Measurements from ENCODE around the gene TXLNG.

The TXLNG gene

DNA sequence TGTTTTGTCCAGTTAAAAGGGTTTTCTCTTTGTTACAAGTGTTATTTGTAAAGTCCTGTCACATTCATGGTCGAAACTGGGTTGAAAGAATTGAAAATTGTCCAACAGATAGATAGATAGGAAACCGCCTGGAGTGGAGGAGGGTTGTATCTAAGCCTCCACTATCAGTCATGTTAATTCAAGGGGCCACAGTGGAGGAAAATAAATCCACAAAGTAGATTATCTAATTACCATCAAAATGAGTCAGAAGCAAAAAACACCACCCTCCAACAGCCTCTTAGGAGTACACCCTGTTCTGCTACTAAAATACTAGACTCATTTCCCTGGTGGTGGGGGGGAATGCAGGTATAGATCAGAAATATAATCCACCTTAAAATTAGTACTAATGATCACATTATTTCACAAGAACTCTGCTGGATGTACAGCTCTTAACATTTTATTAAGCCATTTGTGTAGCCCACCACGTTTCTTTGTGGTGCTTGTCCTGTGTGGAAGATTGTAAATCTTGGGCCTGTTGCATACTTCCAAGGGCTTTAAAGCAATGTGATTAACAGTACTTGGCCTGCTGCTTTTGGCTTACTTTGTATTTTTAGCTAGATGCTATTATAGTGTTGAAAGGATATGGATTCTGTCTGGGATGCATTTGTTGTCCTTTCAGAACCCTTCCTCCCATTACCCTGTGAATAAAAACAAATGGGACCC lies 57.1 kb downstream of the TXLNG start:
- H3K27ac ChIP-seq (ENCODE audit: extremely low read depth, low read depth, low read length) = no peak overlapping the region
- POLR2A ChIA-PET = no interaction called here
- H3K36me3 ChIP-seq (ENCODE audit: control insufficient read depth in 2 of 2, insufficient read depth in 1 of 2, low read length in 2 of 2) = peaks cover 67 to 87% of the 10 kb centered on the region in 2 experiments

GRCh38 chrX:16845686-16846085 lies 59.4 kb downstream of the TXLNG start:
- H3K36me3 ChIP-seq (ENCODE audit: control insufficient read depth in 2 of 2, insufficient read depth in 1 of 2, low read length in 2 of 2) = peaks cover 90 to 95% of the 10 kb centered on the region in 2 experiments
- ChIA-PET POLR2A (interaction anchor here (0.9 to 1.3 kb wide), 2 partner anchors 14 to 201 kb away, joined by 3 read pairs; no protein-coding TSS in a partner anchor), CTCF (interaction anchor here (0.5 to 1.3 kb wide), 5 partner anchors 8 to 62 kb away, joined by 3 to 5 read pairs (median 3); no protein-coding TSS in a partner anchor)
- TF ChIP-seq, protein P1, sequence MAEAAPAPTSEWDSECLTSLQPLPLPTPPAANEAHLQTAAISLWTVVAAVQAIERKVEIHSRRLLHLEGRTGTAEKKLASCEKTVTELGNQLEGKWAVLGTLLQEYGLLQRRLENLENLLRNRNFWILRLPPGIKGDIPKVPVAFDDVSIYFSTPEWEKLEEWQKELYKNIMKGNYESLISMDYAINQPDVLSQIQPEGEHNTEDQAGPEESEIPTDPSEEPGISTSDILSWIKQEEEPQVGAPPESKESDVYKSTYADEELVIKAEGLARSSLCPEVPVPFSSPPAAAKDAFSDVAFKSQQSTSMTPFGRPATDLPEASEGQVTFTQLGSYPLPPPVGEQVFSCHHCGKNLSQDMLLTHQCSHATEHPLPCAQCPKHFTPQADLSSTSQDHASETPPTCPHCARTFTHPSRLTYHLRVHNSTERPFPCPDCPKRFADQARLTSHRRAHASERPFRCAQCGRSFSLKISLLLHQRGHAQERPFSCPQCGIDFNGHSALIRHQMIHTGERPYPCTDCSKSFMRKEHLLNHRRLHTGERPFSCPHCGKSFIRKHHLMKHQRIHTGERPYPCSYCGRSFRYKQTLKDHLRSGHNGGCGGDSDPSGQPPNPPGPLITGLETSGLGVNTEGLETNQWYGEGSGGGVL (tag by site-specific recombination; IDR thresholded peaks at IDR 0.05) = no peak
- TF ChIP-seq KLF16 (tag by site-specific recombination; IDR thresholded peaks at IDR 0.05) (no peak), OSR2 (tag by site-specific recombination; IDR thresholded peaks at IDR 0.05) (no peak), ZNF626 (tag by site-specific recombination; IDR thresholded peaks at IDR 0.05) (no peak), EGR2 (tag by site-specific recombination; IDR thresholded peaks at IDR 0.05; ENCODE audit: low read depth) (no peak), ZNF18 (tag by site-specific recombination; IDR thresholded peaks at IDR 0.05) (no peak), ZNF621 (tag by site-specific recombination; IDR thresholded peaks at IDR 0.05) (no peak), ZNF184 (tag by site-specific recombination; IDR thresholded peaks at IDR 0.05) (no peak), ZNF521 (tag by site-specific recombination; IDR thresholded peaks at IDR 0.05) (no peak), SALL2 (tag by site-specific recombination; IDR thresholded peaks at IDR 0.05; ENCODE audit: borderline replicate concordance) (no peak), ZNF555 (tag by site-specific recombination; conservative IDR thresholded peaks at IDR 0.05) (no peak)

More for the DNA sequence above, 57.1 kb downstream of the TXLNG start:
- CTCF ChIA-PET = no interaction called here
- H3K9me3 ChIP-seq (ENCODE audit: control insufficient read depth, insufficient read depth, low read depth, low read length) = no peaks in the 10 kb centered on the region
- no peak for TF ChIP-seq KLF16 (tag by site-specific recombination; IDR thresholded peaks at IDR 0.05)
- no peak for TF ChIP-seq ZNF394 (tag by site-specific recombination; IDR thresholded peaks at IDR 0.05; ENCODE audit: borderline replicate concordance)
- TF ChIP-seq ZSCAN5A (tag by site-specific recombination; IDR thresholded peaks at IDR 0.05) = no peak
- TF ChIP-seq ZNF223 (tag by site-specific recombination; IDR thresholded peaks at IDR 0.05) = no peak
- no peak for TF ChIP-seq ZNF514 (tag by site-specific recombination; IDR thresholded peaks at IDR 0.05)
- TF ChIP-seq ZNF580 (tag by site-specific recombination; IDR thresholded peaks at IDR 0.05) = no peak
- TF ChIP-seq ZBTB20 (tag by site-specific recombination; IDR thresholded peaks at IDR 0.05) = no peak
- TF ChIP-seq, protein P2, sequence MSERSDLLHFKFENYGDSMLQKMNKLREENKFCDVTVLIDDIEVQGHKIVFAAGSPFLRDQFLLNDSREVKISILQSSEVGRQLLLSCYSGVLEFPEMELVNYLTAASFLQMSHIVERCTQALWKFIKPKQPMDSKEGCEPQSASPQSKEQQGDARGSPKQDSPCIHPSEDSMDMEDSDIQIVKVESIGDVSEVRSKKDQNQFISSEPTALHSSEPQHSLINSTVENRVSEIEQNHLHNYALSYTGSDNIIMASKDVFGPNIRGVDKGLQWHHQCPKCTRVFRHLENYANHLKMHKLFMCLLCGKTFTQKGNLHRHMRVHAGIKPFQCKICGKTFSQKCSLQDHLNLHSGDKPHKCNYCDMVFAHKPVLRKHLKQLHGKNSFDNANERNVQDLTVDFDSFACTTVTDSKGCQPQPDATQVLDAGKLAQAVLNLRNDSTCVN (tag by site-specific recombination; optimal IDR thresholded peaks at IDR 0.05) = no peak
- no peak for TF ChIP-seq ZNF239 (tag by site-specific recombination; IDR thresholded peaks at IDR 0.05)
- no peak for TF ChIP-seq MZF1 (tag by site-specific recombination; IDR thresholded peaks at IDR 0.05; ENCODE audit: borderline replicate concordance)
- TF ChIP-seq HOXD13 (CRISPR knock-in tag; IDR thresholded peaks at IDR 0.05; ENCODE audit: borderline replicate concordance) = no peak
- no peak for TF ChIP-seq HOXA7 (CRISPR knock-in tag; IDR thresholded peaks at IDR 0.05; ENCODE audit: borderline replicate concordance)
- TF ChIP-seq ZNF830 (tag by site-specific recombination; IDR thresholded peaks at IDR 0.05; ENCODE audit: low read depth) = no peak
- TF ChIP-seq, protein P3, sequence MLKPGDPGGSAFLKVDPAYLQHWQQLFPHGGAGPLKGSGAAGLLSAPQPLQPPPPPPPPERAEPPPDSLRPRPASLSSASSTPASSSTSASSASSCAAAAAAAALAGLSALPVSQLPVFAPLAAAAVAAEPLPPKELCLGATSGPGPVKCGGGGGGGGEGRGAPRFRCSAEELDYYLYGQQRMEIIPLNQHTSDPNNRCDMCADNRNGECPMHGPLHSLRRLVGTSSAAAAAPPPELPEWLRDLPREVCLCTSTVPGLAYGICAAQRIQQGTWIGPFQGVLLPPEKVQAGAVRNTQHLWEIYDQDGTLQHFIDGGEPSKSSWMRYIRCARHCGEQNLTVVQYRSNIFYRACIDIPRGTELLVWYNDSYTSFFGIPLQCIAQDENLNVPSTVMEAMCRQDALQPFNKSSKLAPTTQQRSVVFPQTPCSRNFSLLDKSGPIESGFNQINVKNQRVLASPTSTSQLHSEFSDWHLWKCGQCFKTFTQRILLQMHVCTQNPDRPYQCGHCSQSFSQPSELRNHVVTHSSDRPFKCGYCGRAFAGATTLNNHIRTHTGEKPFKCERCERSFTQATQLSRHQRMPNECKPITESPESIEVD (tag by site-specific recombination; IDR thresholded peaks at IDR 0.05) = peak; percentile 73
- TF ChIP-seq ZNF571 (tag by site-specific recombination; IDR thresholded peaks at IDR 0.05) = no peak
- peak; percentile 78 for TF ChIP-seq OSR2 (tag by site-specific recombination; IDR thresholded peaks at IDR 0.05)
- peak; percentile 79 for TF ChIP-seq SCRT2 (tag by site-specific recombination; IDR thresholded peaks at IDR 0.05)
- no peak for TF ChIP-seq BCL11A (tag by site-specific recombination; IDR thresholded peaks at IDR 0.05; ENCODE audit: low read depth)
- TF ChIP-seq ZNF155 (tag by site-specific recombination; IDR thresholded peaks at IDR 0.05) = no peak
- no peak for TF ChIP-seq PRDM1 (tag by site-specific recombination; IDR thresholded peaks at IDR 0.05)
- no peak for TF ChIP-seq ZNF777 (tag by site-specific recombination; IDR thresholded peaks at IDR 0.05; ENCODE audit: borderline replicate concordance)
- TF ChIP-seq ZNF791 (tag by site-specific recombination; IDR thresholded peaks at IDR 0.05) = no peak
- TF ChIP-seq ZNF544 (tag by site-specific recombination; IDR thresholded peaks at IDR 0.05) = no peak
- TF ChIP-seq ZNF23 (tag by site-specific recombination; IDR thresholded peaks at IDR 0.05; ENCODE audit: borderline replicate concordance) = no peak
- TF ChIP-seq ZNF600 (tag by site-specific recombination; IDR thresholded peaks at IDR 0.05) = peak; percentile 63; the same call in 1 of the 2 replicates
- TF ChIP-seq ZFP3 (tag by site-specific recombination; IDR thresholded peaks at IDR 0.05; ENCODE audit: low read depth) = no peak
- no peak for TF ChIP-seq HOXC10 (CRISPR knock-in tag; IDR thresholded peaks at IDR 0.05)
- no peak for TF ChIP-seq KLF7 (tag by site-specific recombination; IDR thresholded peaks at IDR 0.05; ENCODE audit: borderline replicate concordance)
- no peak for TF ChIP-seq ZNF16 (tag by site-specific recombination; IDR thresholded peaks at IDR 0.05; ENCODE audit: low read depth)
- H3K4me3 ChIP-seq (ENCODE audit: low read depth, low read length) = no peak overlapping the region
- peaks cover 5% of the 10 kb centered on the region; the same call in 1 of the 2 replicates for H3K4me1 ChIP-seq (ENCODE audit: control insufficient read depth, insufficient read depth, low read length)

More at GRCh38 chrX:16845686-16846085, 59.4 kb downstream of the TXLNG start:
- Histone ChIP-seq H3K4me1 (ENCODE audit: control insufficient read depth, insufficient read depth, low read length) (no peaks in the 10 kb centered on the region), H3K9me3 (ENCODE audit: control insufficient read depth, insufficient read depth, low read depth, low read length) (no peaks in the 10 kb centered on the region), H3K27ac (ENCODE audit: extremely low read depth, low read depth, low read length) (no peak overlapping the region), H3K4me3 (ENCODE audit: low read depth, low read length) (no peak overlapping the region)
